ENCODE results near the gene CELSR1.

Gene CELSR1

GRCh38 chr22:46439576-46440465 lies 97.6 kb downstream of the CELSR1 start:
- DNase-seq: no peak

- DNase-seq: no peak
Observed at GRCh38 chr22:46439111-46439510, 98.3 kb downstream of the CELSR1 start.

DNA sequence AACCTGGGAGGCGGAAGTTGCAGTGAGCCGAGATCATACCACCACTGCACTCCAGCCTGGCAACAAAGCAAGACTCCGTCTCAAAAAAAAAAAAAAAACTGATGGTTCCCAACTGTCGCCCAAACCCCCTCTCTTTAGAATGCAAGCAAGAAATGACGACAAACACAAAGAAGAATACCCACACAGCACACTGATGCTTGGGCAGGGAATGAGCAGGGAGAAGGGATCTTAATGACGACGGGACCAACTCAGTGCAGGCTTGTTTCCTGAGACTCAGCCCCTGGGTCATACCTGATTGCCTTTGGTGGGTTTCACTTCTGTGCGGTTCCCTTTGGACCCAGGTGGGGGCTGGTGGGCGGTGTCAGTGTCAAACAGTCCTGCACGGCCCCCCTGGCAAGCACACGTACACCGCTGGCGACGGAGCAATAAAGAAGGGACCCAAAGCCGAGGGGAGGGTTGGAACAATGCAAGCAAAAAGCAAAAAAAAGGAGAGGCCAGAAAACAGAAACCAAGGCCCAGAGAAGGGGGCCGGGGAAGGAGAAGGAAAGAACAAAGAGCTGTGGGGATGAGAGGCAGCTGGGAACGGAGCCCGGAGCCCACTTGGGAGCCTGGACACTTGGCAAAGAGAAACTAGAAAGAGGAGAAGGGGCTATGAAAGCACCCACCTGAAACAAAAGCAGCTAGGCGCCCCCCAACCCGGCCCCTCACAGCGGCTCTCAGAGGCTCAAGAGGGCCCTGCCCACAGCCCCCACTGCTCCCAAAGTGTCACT lies 99.6 kb downstream of the CELSR1 start:
- no peak for DNase-seq

GRCh38 chr22:46436595-46437175 lies 100.7 kb downstream of the CELSR1 start:
- DNase-seq: no peak

- no peak for DNase-seq
Observed at GRCh38 chr22:46433318-46433717, 104.1 kb downstream of the CELSR1 start.

GRCh38 chr22:46432164-46433068 lies 105.0 kb downstream of the CELSR1 start:
- DNase-seq: peak; percentile 8

DNA sequence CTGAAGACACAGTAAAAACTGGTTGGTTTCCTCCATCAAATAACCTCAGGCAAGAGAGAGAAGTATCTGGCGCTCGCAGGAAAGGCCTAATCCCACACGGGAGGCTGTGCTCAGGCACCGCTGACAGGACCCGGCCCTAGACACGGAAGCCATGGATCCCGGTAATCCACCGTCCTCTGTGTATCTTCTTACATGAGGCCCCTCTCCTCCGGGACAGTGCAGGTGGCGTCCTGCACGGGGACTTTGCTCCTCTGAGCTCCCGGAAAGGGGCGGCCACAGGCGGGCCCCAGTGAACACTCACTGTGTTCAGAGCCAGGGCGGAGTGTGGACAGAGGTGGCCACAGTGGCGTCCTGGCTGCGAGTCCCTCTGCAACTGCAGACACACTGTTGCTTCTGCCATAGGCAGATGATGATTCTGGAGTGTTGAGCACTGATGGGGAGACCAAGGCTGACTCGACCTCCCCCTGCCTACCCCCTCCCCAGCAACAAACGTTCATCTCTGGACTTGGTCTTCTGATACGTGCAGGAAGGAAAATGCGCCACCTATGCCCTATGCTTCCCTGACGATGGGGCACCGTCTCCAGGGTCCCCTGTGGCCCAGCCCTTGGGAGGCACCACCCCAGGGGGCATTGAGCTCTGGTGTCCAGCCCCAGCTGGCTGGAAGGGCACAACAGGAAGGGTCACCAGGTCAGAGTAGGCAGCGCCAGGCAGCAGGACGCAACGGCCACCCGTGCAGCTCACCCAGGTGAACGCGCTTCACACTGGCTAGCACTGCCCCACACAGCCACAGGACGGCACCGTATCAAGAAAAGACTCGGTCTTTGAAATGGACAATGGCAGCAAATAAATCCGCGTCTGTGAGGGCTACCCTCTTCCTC lies 106.2 kb downstream of the CELSR1 start:
- DNase-seq: no peak

- no peak for DNase-seq
Observed at GRCh38 chr22:46429325-46429853, 108.0 kb downstream of the CELSR1 start.

- DNase-seq: no peak
Observed at GRCh38 chr22:46428602-46429324, 108.7 kb downstream of the CELSR1 start.

DNA sequence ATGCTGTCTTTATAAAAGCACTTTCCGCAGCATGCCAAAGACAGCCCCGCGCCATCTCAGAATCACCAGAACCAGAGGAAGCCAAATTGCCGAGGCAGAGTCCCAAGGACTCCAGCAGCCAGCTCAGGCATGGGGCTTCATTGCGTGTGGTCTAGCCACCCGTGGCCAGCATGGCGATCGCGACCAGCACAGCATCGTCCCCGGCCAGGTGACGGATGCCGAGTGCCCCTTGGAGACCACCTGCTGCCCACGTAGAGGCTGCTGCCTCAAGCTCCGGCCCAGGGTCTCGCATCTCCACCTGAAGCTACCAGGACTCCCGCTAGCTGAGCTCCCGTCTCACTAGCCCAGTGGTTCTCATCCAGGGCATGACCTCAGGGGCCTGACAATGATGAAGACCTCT lies 109.2 kb downstream of the CELSR1 start:
- DNase-seq: no peak

DNA sequence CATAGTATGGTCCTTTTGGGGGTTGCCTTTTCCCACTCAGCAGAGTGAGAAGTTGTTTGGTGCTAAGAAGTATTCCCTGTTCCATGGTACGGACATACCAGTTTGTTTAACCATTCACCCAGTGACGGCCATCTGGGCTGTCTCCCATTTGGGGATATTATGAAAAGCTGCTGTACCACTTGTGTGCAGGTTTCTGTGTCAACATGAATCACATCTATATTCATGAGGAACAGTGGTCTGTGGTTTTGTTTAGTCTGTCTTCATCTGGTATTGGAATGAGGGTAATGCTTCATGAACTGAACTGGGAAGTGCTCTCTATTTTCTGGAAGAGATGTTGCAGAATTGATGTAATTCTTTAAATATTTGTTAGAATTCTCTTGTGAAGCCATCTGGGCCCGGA lies 112.4 kb downstream of the CELSR1 start:
- DNase-seq: no peak

DNA sequence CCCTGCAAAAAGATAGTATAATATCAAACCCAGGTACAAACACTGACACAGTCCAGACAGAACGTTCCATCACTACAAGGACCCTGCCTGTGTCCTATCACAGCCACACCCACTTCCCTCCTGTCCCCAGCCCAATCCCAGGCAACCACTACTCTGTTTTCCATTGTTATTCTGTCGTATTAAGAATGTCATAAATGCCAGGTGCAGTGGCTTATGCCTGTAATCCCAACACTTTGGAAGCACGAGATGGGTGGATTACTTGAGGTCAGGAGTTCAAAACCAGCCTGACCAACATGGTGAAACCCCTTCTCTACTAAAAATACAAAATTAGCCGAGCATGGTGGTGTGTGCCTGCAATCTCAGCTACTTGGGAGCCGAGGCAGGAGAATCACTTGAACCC lies 112.9 kb downstream of the CELSR1 start:
- no peak for DNase-seq

DNA sequence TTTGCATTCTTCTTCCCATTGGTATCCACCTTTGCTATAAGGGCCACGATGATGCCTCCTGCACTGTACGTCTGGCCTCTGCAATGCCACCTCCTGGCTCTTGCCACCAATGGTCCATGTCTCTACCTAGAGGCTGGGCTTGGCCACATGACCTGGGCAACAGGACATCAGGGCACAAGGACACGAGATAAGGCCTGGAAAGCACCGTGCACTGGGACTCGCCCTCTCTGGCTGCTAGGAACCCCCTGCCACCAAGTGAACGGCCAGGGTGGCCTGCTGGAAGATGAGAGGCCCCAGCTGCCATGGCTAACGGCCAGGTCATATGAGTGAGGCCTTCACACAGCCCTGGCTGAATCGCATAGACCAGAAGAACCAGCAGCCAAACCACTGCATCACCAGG lies 114.5 kb downstream of the CELSR1 start:
- no peak for DNase-seq

DNA sequence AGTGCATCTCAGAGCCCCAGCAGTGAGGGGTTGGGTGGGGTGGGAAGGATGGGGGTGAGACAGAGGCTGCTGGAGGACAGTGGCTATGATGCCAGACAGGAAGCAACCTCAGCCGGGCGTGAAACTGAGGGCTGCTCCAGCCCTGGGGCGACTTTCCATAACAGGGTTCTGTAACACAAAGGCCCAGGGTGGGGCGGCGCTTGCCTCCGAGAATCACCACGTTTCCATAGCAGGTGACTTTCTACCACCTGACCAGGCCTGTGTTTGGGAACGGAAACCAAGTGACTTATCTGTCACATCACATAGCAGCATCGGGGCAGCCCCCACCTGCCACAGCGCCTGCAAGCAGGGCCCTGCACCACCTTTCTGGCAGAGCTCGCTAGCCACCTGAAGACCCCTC lies 116.2 kb downstream of the CELSR1 start:
- DNase-seq: peak; percentile 64

GRCh38 chr22:46419754-46420571 lies 117.5 kb downstream of the CELSR1 start:
- no peak for DNase-seq

DNA sequence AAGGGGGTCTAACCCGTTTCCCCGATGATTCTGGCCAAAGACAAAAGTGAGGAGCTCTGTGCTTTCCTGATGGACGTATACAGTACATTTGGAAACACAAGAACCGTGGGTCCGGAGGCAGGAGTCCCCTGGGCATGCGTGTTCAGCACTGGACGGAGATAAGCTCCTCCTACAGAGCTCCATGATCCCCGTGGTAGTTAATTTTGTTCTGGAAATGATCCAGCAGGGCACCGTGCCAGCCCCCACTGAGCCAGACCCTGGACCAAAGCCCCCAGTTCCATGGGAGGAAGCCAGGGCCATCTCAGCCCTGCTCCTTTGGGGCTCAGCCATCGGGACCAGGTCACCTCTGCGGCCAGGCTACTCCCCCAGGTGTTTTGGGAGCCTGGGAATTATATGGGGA lies 118.6 kb downstream of the CELSR1 start:
- DNase-seq: no peak

DNA sequence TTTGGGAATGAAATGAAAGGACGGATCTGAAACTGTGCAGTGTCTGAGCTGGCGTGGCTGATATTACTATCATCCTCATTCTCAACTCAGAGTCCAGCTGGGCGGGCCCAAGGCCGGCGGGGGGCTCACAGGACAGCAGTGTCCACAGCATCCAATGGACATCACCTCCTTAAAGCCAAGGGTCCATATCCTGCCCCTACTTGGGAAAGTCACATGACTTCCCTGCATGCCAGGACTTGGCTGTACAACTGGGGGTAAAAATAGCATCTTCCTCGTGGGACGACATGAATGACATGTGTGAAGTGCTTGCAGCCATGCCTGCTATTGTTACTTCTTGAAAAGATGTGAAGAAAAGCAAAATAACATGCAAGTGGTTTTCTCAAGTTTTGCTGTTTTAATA lies 119.7 kb downstream of the CELSR1 start:
- DNase-seq: no peak

GRCh38 chr22:46416891-46417580 lies 120.4 kb downstream of the CELSR1 start:
- DNase-seq: no peak

GRCh38 chr22:46416520-46416871 lies 120.9 kb downstream of the CELSR1 start:
- DNase-seq: no peak

Data from DMS153 (cell line).